IMR-90 (cell line): Measurements from ENCODE around the gene TPSB2. TPM values are rescaled to one million over a fixed set of nuclear protein-coding genes. Genes with fewer than 3 reads are reported as not detected.

ENCODE experiments used
- ATAC-seq: fragments of 200-7000 bp; cut with Tn5 transposase; 2 replicates; pipeline ENCODE4 v1.9.1; 2020; ENCODE audit warnings: low read depth, mild to moderate bottlenecking, moderate library complexity
- BruUV-seq: library from RNA; stranded (reverse); fragments of 400-500 nt; replicated peaks from 2 replicates; lab custom pipeline; 2021; lab: Mats Ljungman, UMichigan
- CTCF ChIA-PET: fragments of 300-600 bp; formaldehyde crosslinking; extraction: SDS; loops from one replicate; lab custom pipeline; 2021; ENCODE audit warnings: antibody characterized with exemption; lab: Yijun Ruan, JAX
- POLR2A ChIA-PET: fragments of 300-600 bp; sonication (Branson Sonifier 250); formaldehyde crosslinking; loops from one replicate; lab custom pipeline; 2022; ENCODE audit warnings: antibody characterized with exemption; ENCODE audit not compliant: unreplicated experiment; lab: Charles Lee
- DNase-seq: peaks from one replicate; pipeline ENCODE4 v3.0.0; 2013
- H2AFZ ChIP-seq: replicated peaks from 2 replicates; pipeline ENCODE3; 2013; ENCODE audit warnings: low read length, mild to moderate bottlenecking; ENCODE audit not compliant: poor library complexity
- H2AK5ac ChIP-seq: 2 replicates; pipeline ENCODE4 v1.6.1; 2013; ENCODE audit warnings: low read depth, low read length, inconsistent platforms
- H2AK9ac ChIP-seq: replicated peaks from 2 replicates; pipeline ENCODE3; 2013; ENCODE audit warnings: mild to moderate bottlenecking, low read depth, low read length, moderate library complexity; ENCODE audit not compliant: poor library complexity
- H2BK120ac ChIP-seq: 2 replicates; pipeline ENCODE4 v1.6.1; 2013; ENCODE audit warnings: low read depth, low read length, inconsistent platforms
- H2BK15ac ChIP-seq: 3 replicates; pipeline ENCODE4 v1.6.1; 2013; ENCODE audit warnings: low read depth, low read length, inconsistent platforms
- H2BK20ac ChIP-seq: 2 replicates; pipeline ENCODE4 v1.6.1; 2013; ENCODE audit warnings: low read depth, mild to moderate bottlenecking, inconsistent platforms, low read length, moderate library complexity
- H2BK5ac ChIP-seq: 2 replicates; pipeline ENCODE4 v1.6.1; 2013; ENCODE audit warnings: mild to moderate bottlenecking, low read depth, low read length, inconsistent platforms; ENCODE audit not compliant: poor library complexity, severe bottlenecking
- H3K14ac ChIP-seq: replicated peaks from 2 replicates; pipeline ENCODE4 v1.6.1; 2013; ENCODE audit warnings: low read depth, low read length, inconsistent platforms
- H3K18ac ChIP-seq: 2 replicates; pipeline ENCODE4 v1.6.1; 2013; ENCODE audit warnings: low read depth, low read length, control low read depth
- H3K23ac ChIP-seq: 2 replicates; pipeline ENCODE4 v1.6.1; 2013; ENCODE audit warnings: low read depth, low read length, inconsistent platforms
- H3K27ac ChIP-seq: 2 replicates; pipeline ENCODE4 v1.5.1; 2013; ENCODE audit warnings: mild to moderate bottlenecking, control low read depth, low read length; ENCODE audit not compliant: insufficient read depth
- H3K27me3 ChIP-seq: 2 replicates; pipeline ENCODE4 v1.6.1; 2013; ENCODE audit warnings: low read length; ENCODE audit not compliant: control insufficient read depth, insufficient read depth
- H3K36me3 ChIP-seq: 2 replicates; pipeline ENCODE4 v1.6.1; 2013; ENCODE audit warnings: low read length, mixed read lengths; ENCODE audit not compliant: control insufficient read depth, insufficient read depth
- H3K4ac ChIP-seq: 2 replicates; pipeline ENCODE4 v1.6.1; 2013; ENCODE audit warnings: low read depth, low read length, inconsistent platforms
- H3K4me1 ChIP-seq: 2 replicates; pipeline ENCODE4 v1.6.1; 2013; ENCODE audit warnings: low read length, mixed read lengths; ENCODE audit not compliant: control insufficient read depth, insufficient read depth
- H3K4me2 ChIP-seq: 2 replicates; pipeline ENCODE4 v1.6.1; 2013; ENCODE audit warnings: low read depth, mild to moderate bottlenecking, control low read depth, low read length, moderate library complexity
- H3K4me3 ChIP-seq: 2 replicates; pipeline ENCODE4 v1.5.1; 2013; ENCODE audit warnings: low read depth, mild to moderate bottlenecking, control low read depth, low read length, moderate library complexity; ENCODE audit not compliant: insufficient read depth
- H3K56ac ChIP-seq: 2 replicates; pipeline ENCODE4 v1.6.1; 2013; ENCODE audit warnings: low read length, inconsistent platforms; ENCODE audit not compliant: insufficient read depth; ENCODE audit errors: extremely low read depth
- H3K79me1 ChIP-seq, 2 experiments: 2 replicates each; pipeline ENCODE4 v1.6.1; 2013; ENCODE audit warnings: low read length in 2 of 2, inconsistent platforms in 1 of 2, low read depth in 1 of 2
- H3K9ac ChIP-seq: 2 replicates; pipeline ENCODE4 v1.6.1; 2013; ENCODE audit warnings: low read depth, low read length, control low read depth
- H3K9me1 ChIP-seq: 2 replicates; pipeline ENCODE4 v1.6.1; 2013; ENCODE audit warnings: low read length, inconsistent platforms; ENCODE audit not compliant: insufficient read depth
- H3K9me3 ChIP-seq: 2 replicates; pipeline ENCODE4 v1.6.1; 2013; ENCODE audit warnings: low read length; ENCODE audit not compliant: control insufficient read depth, insufficient read depth
- H4K20me1 ChIP-seq: 2 replicates; pipeline ENCODE4 v1.6.1; 2013; ENCODE audit warnings: low read length, inconsistent platforms; ENCODE audit not compliant: insufficient read depth
- H4K5ac ChIP-seq: 2 replicates; pipeline ENCODE4 v1.6.1; 2013; ENCODE audit warnings: mild to moderate bottlenecking, low read depth, low read length, control low read depth
- H4K8ac ChIP-seq, 2 experiments: 2 replicates each; pipeline ENCODE4 v1.6.1; 2013; ENCODE audit warnings: low read depth in 2 of 2, low read length in 2 of 2, control low read depth in 1 of 2, inconsistent platforms in 1 of 2
- H4K91ac ChIP-seq: 2 replicates; pipeline ENCODE4 v1.6.1; 2013; ENCODE audit warnings: low read depth, low read length, inconsistent platforms; ENCODE audit not compliant: insufficient read depth
- BHLHE40 ChIP-seq: fragments of 150-350 bp; IDR thresholded peaks from 2 replicates; pipeline ENCODE4 v1.6.1; 2016; ENCODE audit warnings: mild to moderate bottlenecking, low read depth, low read length
- CEBPB ChIP-seq: IDR thresholded peaks from 2 replicates; pipeline ENCODE4 v1.6.1; 2012; ENCODE audit warnings: low read depth, low read length, improper control_type of control experiment
- CHD1 ChIP-seq: IDR thresholded peaks from 2 replicates; pipeline ENCODE4 v1.6.1; 2012; ENCODE audit warnings: low read depth, low read length, improper control_type of control experiment
- CTCF ChIP-seq: conservative IDR thresholded peaks from 2 replicates; pipeline ENCODE4 v1.5.1; 2012; ENCODE audit warnings: mild to moderate bottlenecking, low read depth, low read length, improper control_type of control experiment
- FOS ChIP-seq: fragments of 150-350 bp; IDR thresholded peaks from 2 replicates; pipeline ENCODE4 v1.6.1; 2016; ENCODE audit warnings: low read depth, low read length
- MAFK ChIP-seq: IDR thresholded peaks from 2 replicates; pipeline ENCODE4 v1.6.1; 2012; ENCODE audit warnings: low read depth, low read length, improper control_type of control experiment
- MXI1 ChIP-seq: IDR thresholded peaks from 2 replicates; pipeline ENCODE4 v1.6.1; 2012; ENCODE audit warnings: low read depth, mild to moderate bottlenecking, low read length, moderate library complexity, borderline replicate concordance
- POLR2A ChIP-seq: IDR thresholded peaks from 2 replicates; pipeline ENCODE4 v1.6.1; 2012; ENCODE audit warnings: mild to moderate bottlenecking, low read depth, low read length
- RCOR1 ChIP-seq: IDR thresholded peaks from 2 replicates; pipeline ENCODE4 v1.6.1; 2012; ENCODE audit warnings: mild to moderate bottlenecking, low read length, improper control_type of control experiment; ENCODE audit not compliant: insufficient replicate concordance
- RFX5 ChIP-seq: IDR thresholded peaks from 2 replicates; pipeline ENCODE4 v1.8.0; 2012; ENCODE audit warnings: low read depth, mild to moderate bottlenecking, low read length, moderate library complexity
- USF2 ChIP-seq: fragments of 150-350 bp; IDR thresholded peaks from 2 replicates; pipeline ENCODE4 v1.6.1; 2017; ENCODE audit warnings: mild to moderate bottlenecking, antibody characterized with exemption, low read length, low read depth
- WGBS, 2 experiments: methylation state at CpG; one replicate each; pipeline versions ENCODE4 v1.1.5 to v1.1.7; 2013; ENCODE audit warnings: missing lambda C conversion rate in 2 of 2; ENCODE audit not compliant: insufficient read length in 1 of 2; ENCODE audit errors: extremely low coverage in 2 of 2; 5-methylcytosine and 5-hydroxymethylcytosine counted together
- dilution Hi-C: fragments of 300-500 bp; cut with HindIII; formaldehyde crosslinking; loops from one replicate; pipeline ENCODE4 v1.14.3; 2018; ENCODE audit warnings: low sequenced_read_pairs; ENCODE audit not compliant: unreplicated experiment
- in situ Hi-C: fragments of 300-500 bp; cut with MboI; formaldehyde crosslinking; loops from 3 replicates; pipeline ENCODE4 v1.14.3; 2019; ENCODE audit warnings: low sequenced_read_pairs, inconsistent platforms, mixed read lengths
- intact Hi-C: fragments of 100-400 bp; cut with micrococcal nuclease; formaldehyde crosslinking; loops from 2 replicates; pipeline ENCODE4 v1.10.0; 2022
- polyA plus RNA-seq, 3 experiments: library from polyadenylated mRNA; depleted of rRNA; stranded (reverse); fragments of >200 nt; gene quantifications; 2 replicates each; pipeline ENCODE4 v1.2.3, GENCODE V29; 2012; ENCODE audit warnings: low replicate concordance in 1 of 3
- total RNA-seq: library from RNA; depleted of rRNA; stranded (reverse); fragments of >200 nt; gene quantifications from 2 replicates; pipeline ENCODE4 v1.2.3, GENCODE V29; 2012

The TPSB2 gene
- total and polyA plus RNA-seq, 2 of the 4 experiments (the other 2 are of a cell fraction) = not detected

- H2AFZ ChIP-seq = no peak overlapping the region
- no peaks in the 10 kb centered on the region for H3K9me1 ChIP-seq
- dilution Hi-C loops (no loop called here), intact Hi-C loops (no loop called here), in situ Hi-C loops (no loop called here)
- peaks cover 2% of the 10 kb centered on the region; the same call in 1 of the 2 replicates for H3K9me3 ChIP-seq
- peaks cover 51% of the 10 kb centered on the region for H3K27me3 ChIP-seq
- no peak overlapping the region for H3K9ac ChIP-seq
- no peak overlapping the region for H2BK20ac ChIP-seq
- H2BK5ac ChIP-seq = no peak overlapping the region
- H3K23ac ChIP-seq = no peak overlapping the region
- no peak overlapping the region for H2AK9ac ChIP-seq
- ATAC-seq (no peak), DNase-seq (no peak)
- BruUV-seq = no TSS peak
- no peak overlapping the region for H4K5ac ChIP-seq
- no peaks in the 10 kb centered on the region for H3K4me1 ChIP-seq
- POLR2A ChIA-PET = no interaction called here
- H2BK15ac ChIP-seq = no peak overlapping the region
- H3K4me2 ChIP-seq = no peak overlapping the region
- H3K79me1 ChIP-seq = no peaks in the 10 kb centered on the region
- WGBS, 2 experiments = 40% methylated on average over 1 of the region's 30 CpGs; no CpG with 5 or more reads in 1 of the 2 experiments
- H3K4ac ChIP-seq = no peak overlapping the region
- no peak overlapping the region for H4K91ac ChIP-seq
- H3K27ac ChIP-seq = no peak overlapping the region
- H3K18ac ChIP-seq = no peak overlapping the region
- CTCF ChIA-PET = no interaction called here
- no peak overlapping the region for H2AK5ac ChIP-seq
- TF ChIP-seq CHD1 (no peak), MAFK (no peak), BHLHE40 (no peak), CTCF (no peak), POLR2A (no peak), CEBPB (no peak), MXI1 (no peak), RCOR1 (no peak), FOS (no peak), RFX5 (no peak), USF2 (no peak)
- no peak overlapping the region for H3K56ac ChIP-seq
- H3K4me3 ChIP-seq = no peak overlapping the region
- no peak overlapping the region for H3K14ac ChIP-seq
- no peak overlapping the region for H2BK120ac ChIP-seq
- H4K20me1 ChIP-seq = no peaks in the 10 kb centered on the region
- H4K8ac ChIP-seq = no peak overlapping the region
- H3K36me3 ChIP-seq = no peaks in the 10 kb centered on the region
Measured at GRCh38 chr16:1275791-1276579, 46.0 kb upstream of the TPSB2 start.
